Right lobe of liver (tissue), 4 donors: ENCODE measurements around the gene NAA35.

Experiments
- CTCF ChIP-seq, 4 donors: fragments of 200-600 bp in 3 of 4; fragments of 450-650 bp in 1 of 4; IDR thresholded peaks; one replicate each; pipeline versions ENCODE4 v1.5.1 to v1.8.0; 2016 to 2022; ENCODE audit warnings: antibody characterized with exemption in 4 of 4, mild to moderate bottlenecking in 2 of 4
- POLR2A ChIP-seq: fragments of 450-650 bp; IDR thresholded peaks from one replicate; pipeline ENCODE4 v1.6.1; 2017; ENCODE audit warnings: antibody characterized with exemption, mild to moderate bottlenecking
- donor health status: DM: no; HTN: no; CAD: no.
- donor health status: DM: no; HTN: no; CAD: no.
- donor health status: DM: no; HTN: yes; CAD: no.

- no peak for TF ChIP-seq CTCF (IDR thresholded peaks at IDR 0.05)
- no peak for TF ChIP-seq POLR2A
These were observed 43.5 kb downstream of the NAA35 start for GRCh38 chr9:85984457-85984856.
